Nephron progenitor cell (in vitro differentiated cells): Measurements from ENCODE around the gene ZNF836.

Experiments
- DNase-seq: peaks from one replicate; pipeline ENCODE4 v3.0.0; 2021
- H3K27ac Mint-ChIP-seq: 2 replicates; pipeline ENCODE4 v1.8.0; 2021; ENCODE audit warnings: mild to moderate bottlenecking, moderate library complexity, mixed read lengths
- H3K27me3 Mint-ChIP-seq: 2 replicates; pipeline ENCODE4 v1.8.0; 2021; ENCODE audit warnings: mild to moderate bottlenecking, low read depth, mixed read lengths; ENCODE audit not compliant: poor library complexity
- H3K36me3 Mint-ChIP-seq: 2 replicates; pipeline ENCODE4 v1.8.0; 2021; ENCODE audit warnings: low read depth, mixed read lengths
- H3K4me1 Mint-ChIP-seq: 2 replicates; pipeline ENCODE4 v1.8.0; 2021; ENCODE audit warnings: mixed read lengths
- H3K4me3 Mint-ChIP-seq: 2 replicates; pipeline ENCODE4 v1.8.0; 2021; ENCODE audit warnings: mild to moderate bottlenecking, moderate library complexity, mixed read lengths
- H3K9me3 Mint-ChIP-seq: 2 replicates; pipeline ENCODE4 v1.8.0; 2021; ENCODE audit warnings: mild to moderate bottlenecking, moderate library complexity, mixed read lengths
- TF ChIP-seq, protein P1 (sequence below): fragments of 200-600 bp; sonication (generic); IDR thresholded peaks from 2 replicates; pipeline ENCODE4 v1.5.0; 2021; ENCODE audit warnings: antibody characterized with exemption

ZNF836 gene

GRCh38 chr19:52172347-52172746 lies 926 bp upstream of the ZNF836 start:
- DNase-seq: no peak
- Mint-ChIP-seq H3K4me3 (peak overlapping the region; percentile 96), H3K9me3 (peaks cover 71% of the 10 kb centered on the region), H3K27ac (no peak overlapping the region), H3K36me3 (peaks cover 46% of the 10 kb centered on the region), H3K27me3 (peaks cover 11% of the 10 kb centered on the region), H3K4me1 (peaks cover 25% of the 10 kb centered on the region)
- TF ChIP-seq, protein P1, sequence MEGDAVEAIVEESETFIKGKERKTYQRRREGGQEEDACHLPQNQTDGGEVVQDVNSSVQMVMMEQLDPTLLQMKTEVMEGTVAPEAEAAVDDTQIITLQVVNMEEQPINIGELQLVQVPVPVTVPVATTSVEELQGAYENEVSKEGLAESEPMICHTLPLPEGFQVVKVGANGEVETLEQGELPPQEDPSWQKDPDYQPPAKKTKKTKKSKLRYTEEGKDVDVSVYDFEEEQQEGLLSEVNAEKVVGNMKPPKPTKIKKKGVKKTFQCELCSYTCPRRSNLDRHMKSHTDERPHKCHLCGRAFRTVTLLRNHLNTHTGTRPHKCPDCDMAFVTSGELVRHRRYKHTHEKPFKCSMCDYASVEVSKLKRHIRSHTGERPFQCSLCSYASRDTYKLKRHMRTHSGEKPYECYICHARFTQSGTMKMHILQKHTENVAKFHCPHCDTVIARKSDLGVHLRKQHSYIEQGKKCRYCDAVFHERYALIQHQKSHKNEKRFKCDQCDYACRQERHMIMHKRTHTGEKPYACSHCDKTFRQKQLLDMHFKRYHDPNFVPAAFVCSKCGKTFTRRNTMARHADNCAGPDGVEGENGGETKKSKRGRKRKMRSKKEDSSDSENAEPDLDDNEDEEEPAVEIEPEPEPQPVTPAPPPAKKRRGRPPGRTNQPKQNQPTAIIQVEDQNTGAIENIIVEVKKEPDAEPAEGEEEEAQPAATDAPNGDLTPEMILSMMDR: no peak

GRCh38 chr19:52170863-52171320 lies 529 bp downstream of the ZNF836 start:
- TF ChIP-seq, protein P1: no peak
- Mint-ChIP-seq H3K9me3 (peaks cover 68% of the 10 kb centered on the region), H3K36me3 (peaks cover 60% of the 10 kb centered on the region), H3K4me3 (peak overlapping the region; percentile 96), H3K4me1 (peaks cover 25% of the 10 kb centered on the region), H3K27me3 (peaks cover 11% of the 10 kb centered on the region), H3K27ac (no peak overlapping the region)
- DNase-seq: peak; percentile 52

DNA sequence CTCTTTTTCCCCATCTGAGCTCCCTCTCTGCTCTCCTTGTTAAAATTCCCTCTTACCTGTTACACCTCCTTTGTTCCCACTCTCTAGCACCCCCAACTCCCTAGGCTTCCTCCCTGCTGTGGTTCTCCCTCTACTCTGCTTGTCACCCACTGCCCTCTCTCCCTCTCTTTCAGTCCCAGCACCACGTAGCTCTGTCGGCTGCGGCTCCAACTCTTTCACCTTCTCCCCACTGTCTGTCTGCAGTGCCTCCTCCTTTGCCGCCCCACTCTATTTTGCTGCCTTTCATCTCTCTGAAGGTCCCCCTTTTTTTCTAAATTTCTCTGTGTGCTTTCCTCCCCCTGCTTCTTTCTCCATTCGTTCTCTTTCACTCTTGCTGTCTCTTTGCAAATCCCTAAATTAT lies 1.1 kb downstream of the ZNF836 start:
- TF ChIP-seq, protein P1: no peak
- H3K27me3 Mint-ChIP-seq: peaks cover 11% of the 10 kb centered on the region
- H3K27ac Mint-ChIP-seq: no peak overlapping the region
- H3K4me1 Mint-ChIP-seq: peaks cover 25% of the 10 kb centered on the region
- peak; percentile 12 for DNase-seq
- peaks cover 67% of the 10 kb centered on the region for H3K9me3 Mint-ChIP-seq
- H3K4me3 Mint-ChIP-seq: peak overlapping the region; percentile 96
- peaks cover 66% of the 10 kb centered on the region for H3K36me3 Mint-ChIP-seq

GRCh38 chr19:52155596-52156359 lies 15.6 kb downstream of the ZNF836 start:
- H3K4me1 Mint-ChIP-seq: no peaks in the 10 kb centered on the region
- H3K4me3 Mint-ChIP-seq: no peak overlapping the region
- peaks cover 99% of the 10 kb centered on the region for H3K36me3 Mint-ChIP-seq
- TF ChIP-seq, protein P1: no peak
- H3K9me3 Mint-ChIP-seq: peaks cover 98% of the 10 kb centered on the region
- DNase-seq: no peak
- H3K27me3 Mint-ChIP-seq: peaks cover 4% of the 10 kb centered on the region
- no peak overlapping the region for H3K27ac Mint-ChIP-seq

DNA sequence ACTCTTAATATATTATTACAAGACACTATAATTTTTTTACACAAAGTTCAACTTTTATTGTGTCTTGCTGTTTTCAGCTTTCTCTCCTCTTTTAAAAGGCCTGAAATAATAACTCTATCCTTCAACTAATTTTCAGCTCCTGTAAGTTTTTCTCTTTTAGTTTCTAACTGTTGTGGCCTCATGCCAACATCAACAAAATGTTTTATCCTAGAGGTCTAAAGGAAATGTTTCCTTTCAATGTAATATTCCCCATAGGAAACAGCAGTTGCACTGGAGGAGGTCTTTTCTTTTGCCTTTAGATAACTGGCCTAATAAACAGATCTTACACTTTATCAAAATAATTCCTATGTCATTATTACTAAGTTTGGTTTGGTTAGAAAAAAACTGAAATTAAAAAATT lies 23.2 kb downstream of the ZNF836 start:
- peaks cover 84% of the 10 kb centered on the region for H3K9me3 Mint-ChIP-seq
- no peak for DNase-seq

More for the DNA sequence above, 23.2 kb downstream of the ZNF836 start:
- no peak overlapping the region for H3K4me3 Mint-ChIP-seq
- peaks cover 3% of the 10 kb centered on the region for H3K27me3 Mint-ChIP-seq
- H3K36me3 Mint-ChIP-seq: peaks cover 59% of the 10 kb centered on the region
- H3K27ac Mint-ChIP-seq: no peak overlapping the region
- TF ChIP-seq, protein P1: no peak
- no peaks in the 10 kb centered on the region for H3K4me1 Mint-ChIP-seq
